Measurements from ENCODE around the gene SLC25A22. TPM values are rescaled to one million over a fixed set of nuclear protein-coding genes. Genes with fewer than 3 reads are reported as not detected.

Gene SLC25A22
- total and polyA plus RNA-seq, 9 of the 15 experiments (the other 6 are each of a cell fraction or from before 2014, with no cell fraction given), result 0.41 to 55.4 (median 11.4) TPM

- TF ChIP-seq NR2C2 (CRISPR knock-in tag; IDR thresholded peaks at IDR 0.05) (no peak), NR2C2 (tag; IDR thresholded peaks at IDR 0.05) (peak; percentile 94), TAF9B (IDR thresholded peaks at IDR 0.05; ENCODE audit: partially characterized antibody) (no peak), SMARCC2 (IDR thresholded peaks at IDR 0.05; ENCODE audit: low read depth) (no peak), PYGO2 (tag; IDR thresholded peaks at IDR 0.05) (no peak), EP300 (IDR thresholded peaks at IDR 0.05; ENCODE audit: low read length) (no peak), TARDBP (IDR thresholded peaks at IDR 0.05) (no peak), MNT (conservative IDR thresholded peaks at IDR 0.05) (peak; percentile 39 to 46; a peak in 2 of 4 replicates), NCOR1 (IDR thresholded peaks at IDR 0.05) (no peak), MLLT1 (IDR thresholded peaks at IDR 0.05) (no peak), ZNF133 (CRISPR knock-in tag; IDR thresholded peaks at IDR 0.05) (no peak), SRSF1 (IDR thresholded peaks at IDR 0.05; ENCODE audit: low read depth, low read length) (no peak), MAX (CRISPR knock-in tag; IDR thresholded peaks at IDR 0.05) (peak; percentile 18; the same call in 1 of the 2 replicates), ILF3 (IDR thresholded peaks at IDR 0.05; ENCODE audit: borderline replicate concordance) (no peak), THRB (CRISPR knock-in tag; conservative IDR thresholded peaks at IDR 0.05) (no peak), RFX7 (CRISPR knock-in tag; IDR thresholded peaks at IDR 0.05) (no peak), ZNF282 (CRISPR knock-in tag; IDR thresholded peaks at IDR 0.05) (no peak), ZNF778 (CRISPR knock-in tag; IDR thresholded peaks at IDR 0.05) (no peak), ZNF311 (CRISPR knock-in tag; IDR thresholded peaks at IDR 0.05) (no peak)
- TF ChIP-seq, protein P1, sequence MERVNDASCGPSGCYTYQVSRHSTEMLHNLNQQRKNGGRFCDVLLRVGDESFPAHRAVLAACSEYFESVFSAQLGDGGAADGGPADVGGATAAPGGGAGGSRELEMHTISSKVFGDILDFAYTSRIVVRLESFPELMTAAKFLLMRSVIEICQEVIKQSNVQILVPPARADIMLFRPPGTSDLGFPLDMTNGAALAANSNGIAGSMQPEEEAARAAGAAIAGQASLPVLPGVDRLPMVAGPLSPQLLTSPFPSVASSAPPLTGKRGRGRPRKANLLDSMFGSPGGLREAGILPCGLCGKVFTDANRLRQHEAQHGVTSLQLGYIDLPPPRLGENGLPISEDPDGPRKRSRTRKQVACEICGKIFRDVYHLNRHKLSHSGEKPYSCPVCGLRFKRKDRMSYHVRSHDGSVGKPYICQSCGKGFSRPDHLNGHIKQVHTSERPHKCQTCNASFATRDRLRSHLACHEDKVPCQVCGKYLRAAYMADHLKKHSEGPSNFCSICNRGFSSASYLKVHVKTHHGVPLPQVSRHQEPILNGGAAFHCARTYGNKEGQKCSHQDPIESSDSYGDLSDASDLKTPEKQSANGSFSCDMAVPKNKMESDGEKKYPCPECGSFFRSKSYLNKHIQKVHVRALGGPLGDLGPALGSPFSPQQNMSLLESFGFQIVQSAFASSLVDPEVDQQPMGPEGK (CRISPR knock-in tag; IDR thresholded peaks at IDR 0.05; ENCODE audit: borderline replicate concordance), result no peak
Measured at GRCh38 chr11:819943-820649, 22.0 kb upstream of the SLC25A22 start (continued).

All from K562 (cell line).